Activated CD4-positive, alpha-beta T cell treated with anti-CD3 and anti-CD28 coated beads, Interleukin-2, amount 50 U/mL, for 24 hours (primary cell): ENCODE results near the gene SH3PXD2B.

ENCODE experiments used
- DNase-seq, 2 donors: peaks; one replicate each; pipeline ENCODE4 v3.0.0-alpha.2; 2020; ENCODE audit warnings: low read depth in 1 of 2, low spot score in 1 of 2

The SH3PXD2B gene

GRCh38 chr5:172454358-172455086 is at the start of gene SH3PXD2B:
TSS of gene SH3PXD2B (minus strand) at chr5:172454525. CDS start at chr5:172454352, 173 bp downstream.
- peak in 1 of 2 donors; percentile 13 for DNase-seq

- no peak for DNase-seq
Measured at GRCh38 chr5:172502969-172503368, 48.6 kb upstream of the SH3PXD2B start.

- no peak for DNase-seq
Measured at GRCh38 chr5:172502410-172502809, 48.1 kb upstream of the SH3PXD2B start.

GRCh38 chr5:172501708-172502320 is 47.5 kb upstream of the SH3PXD2B start:
- DNase-seq: no peak

- DNase-seq: no peak
Measured at GRCh38 chr5:172499287-172499686, 45.0 kb upstream of the SH3PXD2B start.

- DNase-seq: no peak
Measured at GRCh38 chr5:172498431-172499129, 44.3 kb upstream of the SH3PXD2B start.

- DNase-seq: no peak
Measured at GRCh38 chr5:172497591-172498255, 43.4 kb upstream of the SH3PXD2B start.

- no peak for DNase-seq
Measured at GRCh38 chr5:172496671-172497371, 42.5 kb upstream of the SH3PXD2B start.

- no peak for DNase-seq
Measured at GRCh38 chr5:172494630-172495505, 40.5 kb upstream of the SH3PXD2B start.

- no peak for DNase-seq
Measured at GRCh38 chr5:172493906-172494305, 39.6 kb upstream of the SH3PXD2B start.

- no peak for DNase-seq
Measured at GRCh38 chr5:172493461-172493860, 39.1 kb upstream of the SH3PXD2B start.

- no peak for DNase-seq
Measured at GRCh38 chr5:172493002-172493401, 38.7 kb upstream of the SH3PXD2B start.

- no peak for DNase-seq
Measured at GRCh38 chr5:172492097-172492840, 37.9 kb upstream of the SH3PXD2B start.

GRCh38 chr5:172491481-172491880 is 37.2 kb upstream of the SH3PXD2B start:
- no peak for DNase-seq

- DNase-seq: no peak
Measured at GRCh38 chr5:172490514-172491461, 36.5 kb upstream of the SH3PXD2B start.

- DNase-seq: no peak
Measured at GRCh38 chr5:172488221-172488620, 33.9 kb upstream of the SH3PXD2B start.

- no peak for DNase-seq
Measured at GRCh38 chr5:172487671-172488070, 33.3 kb upstream of the SH3PXD2B start.

GRCh38 chr5:172486912-172487311 is 32.6 kb upstream of the SH3PXD2B start:
- DNase-seq: no peak
